Measurements from ENCODE around the gene BCL2L15. TPM values are rescaled to one million over a fixed set of nuclear protein-coding genes. Genes with fewer than 3 reads are reported as not detected.
"Not testable (repeated sequence)": the region's sequence is repeated elsewhere in the genome, so short reads cannot be mapped to it uniquely, and the experiment has no call there.

The BCL2L15 gene
- total and polyA plus RNA-seq, 4 donors = 0.36 to 36.1 (median 1.3) TPM

- Histone ChIP-seq H3K9me3 (ENCODE audit: control insufficient read depth, low read length) (no peaks in the 10 kb centered on the region), H3K4me3 (ENCODE audit: low read length in 2 of 2) (no peak overlapping the region), H3K27me3 (ENCODE audit: control insufficient read depth in 1 of 2, insufficient read depth in 2 of 2, low read length in 1 of 2) (no peaks in the 10 kb centered on the region), H3K4me1 (ENCODE audit: control insufficient read depth in 1 of 2, insufficient read depth in 2 of 2, low read length in 2 of 2) (no peaks in the 10 kb centered on the region), H3K27ac (ENCODE audit: low read depth in 1 of 2, low read length in 2 of 2) (no peak overlapping the region), H3K36me3 (ENCODE audit: control insufficient read depth in 1 of 2, insufficient read depth in 2 of 2, low read length in 1 of 2) (no peaks in the 10 kb centered on the region)
- no peak for ATAC-seq (ENCODE audit: low FRiP score)
- whole genome bisulfite sequencing, 2 donors = 91 to 93% methylated on average over 4 of the region's 4 CpGs
- intact Hi-C loops (cut with DNase I) = no loop called here
- DNase-seq = no peak
Measured at GRCh38 chr1:113855630-113856400, 31.6 kb downstream of the BCL2L15 start.

GRCh38 chr1:113854234-113854633 lies 33.1 kb downstream of the BCL2L15 start:
- Histone ChIP-seq H3K4me3 (ENCODE audit: low read length in 2 of 2) (no peak overlapping the region), H3K4me1 (ENCODE audit: control insufficient read depth in 1 of 2, insufficient read depth in 2 of 2, low read length in 2 of 2) (no peaks in the 10 kb centered on the region), H3K36me3 (ENCODE audit: control insufficient read depth in 1 of 2, insufficient read depth in 2 of 2, low read length in 1 of 2) (no peaks in the 10 kb centered on the region), H3K27me3 (ENCODE audit: control insufficient read depth in 1 of 2, insufficient read depth in 2 of 2, low read length in 1 of 2) (no peaks in the 10 kb centered on the region), H3K27ac (ENCODE audit: low read depth in 1 of 2, low read length in 2 of 2) (no peak overlapping the region), H3K9me3 (ENCODE audit: control insufficient read depth, low read length) (no peaks in the 10 kb centered on the region)
- ATAC-seq (ENCODE audit: low FRiP score) (no peak), DNase-seq (no peak)
- intact Hi-C loops (cut with DNase I) = no loop called here
- WGBS, 2 donors = 40 to 78% methylated on average over 1 of the region's 1 CpG

GRCh38 chr1:113852694-113853093 lies 34.7 kb downstream of the BCL2L15 start:
- DNase-seq; H3K27ac ChIP-seq (ENCODE audit: low read depth in 1 of 2, low read length in 2 of 2); H3K4me3 ChIP-seq (ENCODE audit: low read length in 2 of 2); H3K36me3 ChIP-seq (ENCODE audit: control insufficient read depth in 1 of 2, insufficient read depth in 2 of 2, low read length in 1 of 2); intact Hi-C loops (cut with DNase I); H3K9me3 ChIP-seq (ENCODE audit: control insufficient read depth, low read length); ATAC-seq (ENCODE audit: low FRiP score); H3K4me1 ChIP-seq (ENCODE audit: control insufficient read depth in 1 of 2, insufficient read depth in 2 of 2, low read length in 2 of 2); H3K27me3 ChIP-seq (ENCODE audit: control insufficient read depth in 1 of 2, insufficient read depth in 2 of 2, low read length in 1 of 2): not testable (repeated sequence)
- 79 to 91% methylated on average over 6 of the region's 6 CpGs for WGBS, 2 donors

DNA sequence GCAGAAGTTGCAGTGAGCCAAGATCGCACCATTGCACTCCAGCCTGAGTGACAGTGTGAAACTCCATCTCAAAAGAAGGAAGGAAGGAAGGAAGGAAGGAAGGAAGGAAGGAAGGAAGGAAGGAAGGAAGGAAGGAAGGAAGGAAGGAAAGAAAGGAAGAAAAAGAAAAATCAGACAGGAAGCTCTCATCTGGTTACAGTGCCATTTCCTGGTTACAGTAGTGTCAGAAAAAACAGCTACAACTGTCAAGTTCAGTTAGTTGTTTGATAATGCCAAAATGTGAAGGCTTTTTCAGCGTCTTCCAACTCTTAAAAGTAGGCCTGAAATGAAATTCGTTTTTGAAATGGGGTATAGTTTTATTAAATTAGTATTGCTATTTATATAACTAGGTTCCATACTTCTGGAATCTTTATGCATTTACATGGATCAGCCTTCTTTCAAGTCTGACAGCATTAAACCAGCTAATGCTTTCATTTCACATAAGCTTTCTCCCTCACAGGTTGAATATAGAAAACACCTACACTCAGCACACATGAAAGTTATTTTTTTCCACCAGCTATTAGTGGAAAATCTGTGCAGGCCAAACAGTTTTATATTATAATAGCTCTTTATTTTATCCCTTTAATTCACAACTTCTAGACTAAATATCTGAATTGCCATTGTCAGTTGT lies 37.1 kb downstream of the BCL2L15 start:
- H3K27ac ChIP-seq (ENCODE audit: low read depth in 1 of 2, low read length in 2 of 2) = no peak overlapping the region
- 68 to 76% methylated on average over 3 of the region's 3 CpGs for WGBS, 2 donors
- no peak overlapping the region for H3K4me3 ChIP-seq (ENCODE audit: low read length in 2 of 2)
- no peak for DNase-seq
- no peaks in the 10 kb centered on the region for H3K27me3 ChIP-seq (ENCODE audit: control insufficient read depth in 1 of 2, insufficient read depth in 2 of 2, low read length in 1 of 2)
- intact Hi-C loops (cut with DNase I) = no loop called here
- no peaks in the 10 kb centered on the region for H3K36me3 ChIP-seq (ENCODE audit: control insufficient read depth in 1 of 2, insufficient read depth in 2 of 2, low read length in 1 of 2)
- H3K4me1 ChIP-seq (ENCODE audit: control insufficient read depth in 1 of 2, insufficient read depth in 2 of 2, low read length in 2 of 2) = no peaks in the 10 kb centered on the region
- ATAC-seq (ENCODE audit: low FRiP score) = no peak
- no peaks in the 10 kb centered on the region for H3K9me3 ChIP-seq (ENCODE audit: control insufficient read depth, low read length)

GRCh38 chr1:113849072-113849471 lies 38.3 kb downstream of the BCL2L15 start:
- Histone ChIP-seq H3K9me3 (ENCODE audit: control insufficient read depth, low read length) (no peaks in the 10 kb centered on the region), H3K27me3 (ENCODE audit: control insufficient read depth in 1 of 2, insufficient read depth in 2 of 2, low read length in 1 of 2) (no peaks in the 10 kb centered on the region), H3K27ac (ENCODE audit: low read depth in 1 of 2, low read length in 2 of 2) (no peak overlapping the region), H3K4me1 (ENCODE audit: control insufficient read depth in 1 of 2, insufficient read depth in 2 of 2, low read length in 2 of 2) (no peaks in the 10 kb centered on the region), H3K4me3 (ENCODE audit: low read length in 2 of 2) (no peak overlapping the region), H3K36me3 (ENCODE audit: control insufficient read depth in 1 of 2, insufficient read depth in 2 of 2, low read length in 1 of 2) (no peaks in the 10 kb centered on the region)
- intact Hi-C loops (cut with DNase I) = no loop called here
- ATAC-seq (ENCODE audit: low FRiP score) (no peak), DNase-seq (no peak)

DNA sequence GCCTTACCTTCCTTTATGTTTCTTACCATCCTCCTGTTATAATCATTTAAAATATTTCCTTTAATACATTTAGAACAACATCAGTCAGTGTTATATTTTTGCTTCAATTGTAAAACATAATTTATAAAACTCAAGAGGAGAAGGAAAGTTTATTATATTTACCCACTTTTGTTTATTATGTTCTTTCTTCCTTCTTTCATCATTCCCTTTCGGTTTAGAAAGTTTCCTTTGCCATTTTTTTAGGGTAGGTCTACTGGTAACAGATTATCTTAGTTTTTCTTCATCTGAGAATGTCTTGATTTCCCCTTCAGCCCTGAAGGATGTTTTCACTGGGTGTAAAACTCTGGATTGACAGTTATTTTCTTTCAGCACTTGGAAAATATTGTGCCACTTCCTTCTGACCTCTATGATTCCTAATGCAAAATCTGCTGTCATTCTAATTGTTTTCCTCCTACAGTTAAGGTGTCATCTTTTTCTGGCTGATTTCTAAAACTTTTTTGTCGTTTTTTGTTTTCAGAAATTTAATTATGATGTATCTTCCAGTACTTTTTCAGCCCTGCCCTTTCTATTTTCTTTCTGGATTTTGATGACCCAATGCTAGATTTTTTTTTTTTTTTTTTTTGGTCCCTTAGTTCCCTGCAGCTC lies 40.9 kb downstream of the BCL2L15 start:
- Histone ChIP-seq H3K27me3 (ENCODE audit: control insufficient read depth in 1 of 2, insufficient read depth in 2 of 2, low read length in 1 of 2) (no peaks in the 10 kb centered on the region), H3K4me3 (ENCODE audit: low read length in 2 of 2) (no peak overlapping the region), H3K9me3 (ENCODE audit: control insufficient read depth, low read length) (no peaks in the 10 kb centered on the region), H3K36me3 (ENCODE audit: control insufficient read depth in 1 of 2, insufficient read depth in 2 of 2, low read length in 1 of 2) (no peaks in the 10 kb centered on the region), H3K4me1 (ENCODE audit: control insufficient read depth in 1 of 2, insufficient read depth in 2 of 2, low read length in 2 of 2) (no peaks in the 10 kb centered on the region), H3K27ac (ENCODE audit: low read depth in 1 of 2, low read length in 2 of 2) (no peak overlapping the region)
- no peak for DNase-seq
- intact Hi-C loops (cut with DNase I) = no loop called here
- 72 to 76% methylated on average over 2 of the region's 2 CpGs for WGBS, 2 donors
- ATAC-seq (ENCODE audit: low FRiP score) = no peak

DNA sequence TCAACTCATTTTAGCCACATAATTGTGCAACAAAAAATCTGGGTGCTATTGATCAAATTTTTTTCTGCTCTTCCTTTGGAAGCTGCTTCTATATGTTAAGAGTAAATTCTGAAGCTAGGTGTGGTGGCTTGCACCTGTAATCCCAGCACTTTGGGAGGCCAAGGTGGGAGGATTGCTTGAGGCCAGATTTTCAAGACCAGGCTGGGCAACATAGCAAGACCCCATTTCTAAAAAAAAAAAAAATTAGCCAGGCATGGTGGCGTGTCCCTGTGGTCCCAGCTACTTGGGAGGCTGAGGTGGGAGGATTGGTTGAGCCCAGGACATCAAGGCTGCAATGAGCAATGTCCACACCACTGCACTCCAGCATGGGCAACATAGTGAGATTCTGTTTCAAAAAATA lies 50.8 kb downstream of the BCL2L15 start:
- WGBS, 2 donors = 98 to 100% methylated on average over 1 of the region's 1 CpG

GRCh38 chr1:113835686-113836290 lies 51.6 kb downstream of the BCL2L15 start:
- Histone ChIP-seq H3K36me3 (ENCODE audit: control insufficient read depth in 1 of 2, insufficient read depth in 2 of 2, low read length in 1 of 2) (no peaks in the 10 kb centered on the region), H3K4me1 (ENCODE audit: control insufficient read depth in 1 of 2, insufficient read depth in 2 of 2, low read length in 2 of 2) (no peaks in the 10 kb centered on the region), H3K4me3 (ENCODE audit: low read length in 2 of 2) (no peak overlapping the region), H3K9me3 (ENCODE audit: control insufficient read depth, low read length) (no peaks in the 10 kb centered on the region), H3K27me3 (ENCODE audit: control insufficient read depth in 1 of 2, insufficient read depth in 2 of 2, low read length in 1 of 2) (no peaks in the 10 kb centered on the region), H3K27ac (ENCODE audit: low read depth in 1 of 2, low read length in 2 of 2) (no peak overlapping the region)
- ATAC-seq (ENCODE audit: low FRiP score) (peak; percentile 44), DNase-seq (no peak)
- intact Hi-C loops (cut with DNase I) = loop anchor here (5.0 to 10.0 kb wide), 4 partner anchors 62 to 449 kb away; partner anchors contain the start of gene HIPK1 (in 1 of the 2)
- WGBS, 2 donors = 12% methylated on average over 4 of the region's 4 CpGs

More for the DNA sequence above, 50.8 kb downstream of the BCL2L15 start:
- H3K4me1 ChIP-seq (ENCODE audit: control insufficient read depth in 1 of 2, insufficient read depth in 2 of 2, low read length in 2 of 2) = no peaks in the 10 kb centered on the region
- ATAC-seq (ENCODE audit: low FRiP score) = no peak
- no peaks in the 10 kb centered on the region for H3K36me3 ChIP-seq (ENCODE audit: control insufficient read depth in 1 of 2, insufficient read depth in 2 of 2, low read length in 1 of 2)
- H3K4me3 ChIP-seq (ENCODE audit: low read length in 2 of 2) = no peak overlapping the region
- H3K27ac ChIP-seq (ENCODE audit: low read depth in 1 of 2, low read length in 2 of 2) = no peak overlapping the region
- H3K27me3 ChIP-seq (ENCODE audit: control insufficient read depth in 1 of 2, insufficient read depth in 2 of 2, low read length in 1 of 2) = no peaks in the 10 kb centered on the region
- intact Hi-C loops (cut with DNase I) = loop anchor here (5.0 to 10.0 kb wide), 4 partner anchors 61 to 448 kb away; partner anchors contain the start of gene HIPK1 (in 1 of the 2)
- DNase-seq = no peak
- no peaks in the 10 kb centered on the region for H3K9me3 ChIP-seq (ENCODE audit: control insufficient read depth, low read length)
